Measurements from ENCODE around the gene KCNAB1. TPM values are rescaled to one million over a fixed set of nuclear protein-coding genes. Genes with fewer than 3 reads are reported as not detected.
A peak's percentile ranks its signal among the peaks of the same experiment; 100 is the strongest.
"Not testable (repeated sequence)": the region's sequence is repeated elsewhere in the genome, so short reads cannot be mapped to it uniquely, and the experiment has no call there.

Gene KCNAB1
- total RNA-seq, 1 donor from 2014 or later = 3.7 TPM

DNA sequence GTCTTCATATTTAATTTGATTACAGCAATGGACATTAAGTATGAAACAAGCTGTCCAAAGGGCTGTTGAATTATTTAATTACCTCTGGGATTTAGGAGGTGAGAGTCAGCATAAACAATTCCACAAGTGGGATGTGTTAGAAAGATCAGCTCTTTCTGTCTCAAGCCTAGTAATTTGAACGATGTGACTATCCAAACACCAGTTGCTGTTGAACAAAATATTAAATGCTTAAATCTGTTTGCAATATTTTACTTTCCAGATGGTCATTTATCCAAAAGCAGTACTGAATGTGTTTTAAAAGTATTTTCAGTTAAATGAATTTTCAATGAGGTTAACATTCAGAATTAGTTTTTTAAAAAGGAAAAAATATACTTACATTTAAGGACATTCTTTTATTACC, 12.7 kb downstream of the KCNAB1 start:
- no peak for ATAC-seq
- intact Hi-C loops (cut with DNase I) = no loop called here
- DNase-seq (ENCODE audit: missing footprints) = no peak

DNA sequence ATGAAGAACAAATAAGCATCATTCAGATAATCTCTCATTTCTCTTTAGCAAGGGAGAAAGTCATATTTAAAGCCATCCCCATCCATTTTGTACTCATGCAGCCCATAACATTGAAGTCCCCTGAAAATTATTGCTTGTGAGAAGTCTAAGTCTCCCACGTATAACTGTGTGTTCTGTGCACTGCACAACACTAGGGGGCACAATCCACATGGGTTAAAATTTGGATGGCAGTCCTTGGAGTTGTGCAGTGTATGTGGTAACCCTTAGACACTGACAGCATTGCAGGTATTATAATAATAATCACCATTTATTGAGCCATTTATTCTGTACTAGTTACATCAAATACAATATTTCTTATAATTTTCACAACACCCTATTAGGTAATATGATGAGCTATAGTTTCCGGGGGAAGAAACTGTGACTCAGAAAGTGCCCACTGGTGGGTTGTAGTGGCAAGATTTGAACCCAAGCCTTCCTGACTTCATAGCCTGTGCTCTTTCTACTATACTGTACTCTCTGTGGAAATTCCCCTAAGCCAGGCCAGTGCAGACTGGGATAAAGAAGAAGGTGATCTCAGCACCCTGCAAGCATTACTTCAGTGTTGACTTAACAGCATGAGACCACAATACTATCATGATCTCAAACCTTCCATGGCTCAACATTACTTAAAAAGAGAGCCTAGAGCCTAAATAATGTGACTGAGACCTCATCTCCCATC, 15.7 kb downstream of the KCNAB1 start:
- no peak for ATAC-seq
- no peak for DNase-seq (ENCODE audit: missing footprints)
- intact Hi-C loops (cut with DNase I) = no loop called here

DNA sequence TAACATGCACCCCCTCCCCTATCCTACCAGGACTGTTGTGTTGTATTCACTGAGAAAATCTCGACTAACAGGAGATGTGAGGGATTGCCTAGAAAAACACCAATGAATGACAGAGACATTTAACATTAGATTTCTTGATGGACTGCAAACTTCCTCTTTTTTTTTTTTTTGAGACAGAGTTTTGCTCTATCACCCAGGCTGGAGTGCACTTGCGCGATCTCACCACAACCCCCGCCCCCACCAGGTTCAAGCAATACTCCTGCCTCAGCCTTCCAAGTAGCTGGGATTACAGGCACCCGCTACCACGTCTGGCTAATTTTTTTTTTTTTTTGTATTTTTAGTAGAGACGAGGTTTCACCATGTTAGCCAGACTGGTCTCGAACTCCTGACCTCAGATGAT, 17.0 kb downstream of the KCNAB1 start:
- intact Hi-C loops (cut with DNase I); DNase-seq (ENCODE audit: missing footprints); ATAC-seq: not testable (repeated sequence)

DNA sequence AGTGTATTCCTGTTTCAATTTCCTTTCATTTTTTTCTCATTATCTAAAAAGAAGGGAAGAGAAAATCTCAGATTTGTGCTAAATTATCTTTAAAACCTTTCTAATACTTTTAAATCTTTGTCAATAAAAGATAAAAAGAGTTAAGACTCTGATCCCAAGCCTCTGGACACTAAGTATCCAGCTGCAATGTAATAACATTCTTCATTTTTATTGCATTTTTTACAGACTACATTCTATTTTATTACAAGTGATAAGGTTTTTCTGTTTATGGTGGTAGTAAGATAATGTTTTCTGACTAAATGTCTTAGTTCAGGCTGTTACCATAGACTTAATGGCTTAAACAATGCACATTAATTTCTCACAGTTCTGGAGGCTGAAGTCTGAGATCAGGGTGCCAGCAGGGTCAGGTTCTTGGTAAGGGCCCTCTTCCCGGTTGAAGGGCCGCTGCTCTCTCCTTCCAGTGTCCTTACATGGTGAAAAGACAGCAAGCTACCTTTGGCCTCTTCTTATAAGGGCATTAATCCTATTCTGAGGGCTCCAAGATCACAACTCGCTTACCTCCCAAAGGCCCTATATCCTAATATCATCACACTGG, 19.7 kb downstream of the KCNAB1 start:
- intact Hi-C loops (cut with DNase I) = no loop called here
- no peak for ATAC-seq
- DNase-seq (ENCODE audit: missing footprints) = no peak

DNA sequence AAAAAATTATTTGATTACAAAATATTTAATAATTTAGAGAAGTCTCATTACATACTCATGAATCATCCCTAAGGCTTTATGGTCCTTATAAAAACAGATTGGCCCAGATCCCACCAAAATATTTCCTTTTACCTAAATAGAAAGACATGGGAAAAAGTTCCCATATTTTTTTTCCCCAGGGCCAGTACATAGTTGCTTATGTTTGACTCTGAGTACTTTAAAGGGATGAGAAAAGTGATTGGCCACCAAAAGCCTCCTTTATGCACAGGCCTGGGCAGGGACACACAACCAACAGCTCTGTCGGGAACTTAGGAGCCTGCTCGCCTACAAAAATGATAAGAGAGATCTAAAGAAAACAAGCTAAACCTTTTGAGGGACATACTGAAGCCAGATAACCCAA, 22.3 kb downstream of the KCNAB1 start:
- DNase-seq (ENCODE audit: missing footprints) (no peak), ATAC-seq (no peak)
- intact Hi-C loops (cut with DNase I) = no loop called here

DNA sequence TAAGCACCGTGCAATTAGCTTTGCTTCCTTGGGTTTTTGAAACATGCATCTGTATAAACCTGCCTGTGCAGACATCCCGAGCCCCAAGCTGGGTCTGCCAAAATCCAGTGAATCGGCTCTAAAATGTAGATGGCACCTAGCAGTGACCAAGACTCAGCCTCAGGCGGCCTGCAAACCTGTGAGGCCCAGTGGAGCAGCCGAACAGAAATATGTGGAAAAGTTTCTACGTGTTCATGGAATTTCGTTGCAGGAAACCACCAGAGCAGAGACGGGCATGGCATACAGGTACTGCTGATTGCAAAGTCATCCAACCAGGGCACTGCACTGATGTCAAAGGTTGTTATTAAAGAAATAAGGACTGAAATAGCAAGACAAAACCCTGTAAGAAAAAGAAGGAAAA, 22.8 kb downstream of the KCNAB1 start:
- intact Hi-C loops (cut with DNase I) = no loop called here
- DNase-seq (ENCODE audit: missing footprints) (no peak), ATAC-seq (no peak)

DNA sequence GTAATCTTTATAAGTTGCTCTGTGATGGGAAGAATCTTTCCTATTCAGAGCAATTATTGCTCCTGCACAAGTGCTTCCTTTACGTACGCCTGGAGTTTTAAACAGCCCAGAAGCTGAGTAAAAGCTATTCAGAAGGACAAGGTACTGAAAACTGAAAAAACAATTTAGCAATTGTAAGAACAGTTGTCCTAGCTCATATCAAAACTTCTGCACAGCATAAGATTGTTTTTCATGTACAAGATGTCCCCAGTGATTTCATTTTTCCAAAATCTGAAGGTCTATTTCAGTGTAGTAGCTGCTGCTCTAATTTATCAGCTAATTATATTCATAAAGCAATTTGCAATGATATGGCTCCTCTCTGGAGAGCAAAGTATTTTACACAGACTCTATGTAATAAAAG, 23.7 kb downstream of the KCNAB1 start:
- ATAC-seq (no peak), DNase-seq (ENCODE audit: missing footprints) (no peak)
- intact Hi-C loops (cut with DNase I) = no loop called here

DNA sequence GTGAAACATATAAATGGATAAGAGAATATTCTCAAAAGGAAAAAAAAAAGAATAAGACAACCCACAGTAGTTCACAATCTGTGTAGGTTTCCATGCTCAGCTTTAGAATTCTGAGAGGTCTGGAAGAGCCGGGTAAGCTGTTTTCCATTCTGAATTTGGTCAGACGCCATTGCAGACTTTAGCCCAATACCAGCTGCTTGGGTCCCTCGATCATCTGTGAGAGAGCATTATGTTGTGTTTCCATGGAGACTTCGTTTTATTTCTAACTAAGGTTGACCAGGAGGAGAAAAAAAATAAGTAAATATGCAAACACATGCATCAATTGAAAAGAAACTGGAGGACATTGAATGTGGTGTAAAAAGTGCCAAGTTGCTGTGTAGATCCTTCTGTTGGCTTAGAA, 25.5 kb downstream of the KCNAB1 start:
- no peak for DNase-seq (ENCODE audit: missing footprints)
- intact Hi-C loops (cut with DNase I) = loop anchor here (5.0 kb wide), 1 partner anchor 99 kb away; no protein-coding TSS in a partner anchor
- ATAC-seq = no peak

DNA sequence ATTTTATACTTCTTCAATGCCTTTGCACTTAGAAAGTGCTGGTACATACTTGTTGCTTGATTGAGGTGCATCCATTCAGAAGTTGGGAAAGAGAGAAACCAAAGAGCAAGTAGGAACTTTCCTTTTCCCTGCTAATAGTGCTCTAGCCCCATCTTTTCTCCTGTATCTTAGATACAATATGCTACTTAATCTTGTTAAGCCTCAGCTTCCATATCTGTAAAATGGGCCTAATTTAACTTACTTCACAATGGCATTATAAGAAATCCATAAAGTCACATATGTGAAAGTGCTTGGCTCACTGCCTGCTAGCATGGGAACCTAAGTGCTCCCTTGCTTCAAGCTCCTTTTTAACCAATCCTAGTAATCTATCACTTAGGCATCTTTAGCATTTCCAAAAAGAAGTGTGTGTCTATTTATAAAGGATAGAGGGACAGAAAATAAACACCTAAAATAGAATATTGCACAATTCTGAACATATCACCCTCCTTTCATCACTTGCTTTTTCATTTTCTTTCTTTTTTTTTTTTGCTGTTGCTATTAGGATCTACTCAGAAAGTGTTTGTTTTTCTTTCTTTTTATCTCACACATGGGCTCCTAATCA, 28.1 kb downstream of the KCNAB1 start:
- peak; percentile 32 for ATAC-seq

DNA sequence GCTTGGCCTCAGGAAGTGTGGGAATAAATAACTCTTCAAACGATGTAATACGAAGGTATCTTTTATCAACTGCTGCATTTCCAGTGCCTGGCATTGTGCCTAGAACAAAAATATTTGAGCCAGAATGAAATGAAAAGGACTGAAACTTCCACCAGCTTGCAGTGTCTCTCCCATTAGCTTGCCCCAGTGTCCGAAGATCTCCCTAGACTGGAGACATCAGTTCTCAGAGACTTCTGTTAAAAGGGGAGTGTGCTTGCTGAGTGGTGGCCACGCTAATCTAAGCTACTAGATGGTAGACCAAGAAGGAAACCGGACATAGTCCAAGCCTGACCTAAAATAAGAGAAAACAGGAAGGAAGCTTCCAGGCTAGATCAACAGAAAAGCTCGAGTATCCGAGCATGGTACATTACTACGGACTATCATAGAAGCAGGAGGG, 28.6 kb downstream of the KCNAB1 start:
- ATAC-seq (peak; percentile 66), DNase-seq (ENCODE audit: missing footprints) (no peak)
- intact Hi-C loops (cut with DNase I) = loop anchor here (5.0 kb wide), 1 partner anchor 102 kb away; no protein-coding TSS in a partner anchor

More for the DNA sequence above, 28.1 kb downstream of the KCNAB1 start:
- DNase-seq (ENCODE audit: missing footprints) = no peak
- intact Hi-C loops (cut with DNase I) = loop anchor here (5.0 kb wide), 1 partner anchor 101 kb away; no protein-coding TSS in a partner anchor

DNA sequence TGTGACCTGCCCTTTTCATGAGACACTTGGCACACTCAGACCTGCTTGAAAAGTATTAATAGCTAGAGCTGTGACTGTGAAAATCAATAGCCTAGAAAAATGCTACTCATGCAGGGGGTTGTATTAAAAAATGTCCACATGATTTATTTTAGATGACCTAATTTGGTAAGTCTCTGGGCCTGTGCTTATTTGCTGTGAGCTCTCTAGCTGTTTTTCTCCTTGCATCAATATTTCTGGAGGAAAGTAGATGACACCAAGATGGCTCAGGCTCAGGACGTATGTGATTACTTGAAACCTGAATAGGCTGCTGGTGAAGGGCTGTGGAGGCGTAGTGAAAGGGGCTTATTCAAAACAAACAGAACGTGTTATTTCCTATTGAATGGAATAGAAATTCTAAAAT, 29.5 kb downstream of the KCNAB1 start:
- DNase-seq (ENCODE audit: missing footprints) (no peak), ATAC-seq (no peak)
- intact Hi-C loops (cut with DNase I) = loop anchor here (2.0 to 5.0 kb wide), 4 partner anchors 103 to 987 kb away; no protein-coding TSS in a partner anchor

DNA sequence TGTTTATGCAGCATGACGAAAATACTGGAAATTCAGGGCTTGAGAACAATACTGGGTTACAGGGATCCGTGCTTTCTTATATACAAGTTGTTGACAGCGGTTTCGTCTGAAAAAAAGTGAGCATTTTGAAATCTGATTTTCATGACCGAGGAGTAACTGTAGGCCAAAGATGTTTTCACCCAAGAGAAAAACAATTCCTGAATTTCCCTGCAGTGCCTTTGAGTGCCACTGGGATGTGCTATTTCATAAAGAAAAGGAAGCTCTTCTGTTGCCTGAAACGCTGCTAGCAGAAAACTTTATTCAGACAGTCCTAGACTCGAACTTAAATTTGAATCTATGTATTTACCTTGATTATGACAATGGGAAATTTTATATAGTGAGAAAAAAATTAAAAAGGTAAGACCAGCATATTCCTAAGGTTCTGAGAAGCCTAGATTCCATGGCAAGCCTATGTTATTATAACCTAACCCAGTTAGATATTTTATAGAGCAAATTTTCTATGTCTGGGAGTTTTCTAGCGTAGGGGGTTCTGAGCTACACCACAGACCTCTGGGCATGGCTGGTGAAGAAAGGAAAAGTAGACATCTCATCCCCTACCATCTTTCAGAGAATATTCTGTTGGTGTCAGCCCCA, 30.2 kb downstream of the KCNAB1 start:
- peak; percentile 67 for ATAC-seq
- DNase-seq (ENCODE audit: missing footprints) = no peak

DNA sequence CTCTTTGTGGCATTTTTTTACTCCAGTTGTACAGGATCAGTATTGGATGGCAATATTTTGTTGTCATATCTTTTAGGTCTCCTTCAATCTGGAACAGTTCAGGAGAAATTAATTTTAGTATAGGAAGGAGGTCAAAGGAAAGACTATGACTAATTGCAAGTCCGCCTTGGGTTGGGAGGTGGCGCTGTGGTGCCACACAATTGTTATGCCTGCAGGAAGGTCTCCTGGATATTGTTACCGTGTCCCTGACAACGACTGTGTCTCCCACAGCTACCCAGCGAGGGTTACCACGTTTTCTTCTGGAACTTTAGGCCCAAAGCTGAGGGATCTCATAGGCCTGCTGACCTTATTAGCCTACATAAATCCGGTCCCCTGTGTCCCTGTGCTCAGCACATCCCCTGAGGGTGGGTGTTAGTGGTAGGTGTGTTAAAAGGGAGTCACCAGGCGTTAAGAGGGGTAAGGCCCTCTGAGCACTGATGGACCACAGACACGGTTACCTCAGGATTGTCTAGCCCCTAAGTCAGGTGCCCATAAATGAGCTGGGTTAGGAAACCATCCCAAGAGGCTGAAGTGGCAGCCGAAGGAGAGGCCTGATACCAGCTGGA, 31.5 kb downstream of the KCNAB1 start:
- intact Hi-C loops (cut with DNase I) = loop anchor here (1.0 to 5.0 kb wide), 4 partner anchors 300 to 985 kb away; no protein-coding TSS in a partner anchor
- DNase-seq (ENCODE audit: missing footprints) = peak; percentile 79
- ATAC-seq = peak; percentile 73

More for the DNA sequence above, 30.2 kb downstream of the KCNAB1 start:
- intact Hi-C loops (cut with DNase I) = loop anchor here (1.0 to 5.0 kb wide), 4 partner anchors 302 to 987 kb away; no protein-coding TSS in a partner anchor

DNA sequence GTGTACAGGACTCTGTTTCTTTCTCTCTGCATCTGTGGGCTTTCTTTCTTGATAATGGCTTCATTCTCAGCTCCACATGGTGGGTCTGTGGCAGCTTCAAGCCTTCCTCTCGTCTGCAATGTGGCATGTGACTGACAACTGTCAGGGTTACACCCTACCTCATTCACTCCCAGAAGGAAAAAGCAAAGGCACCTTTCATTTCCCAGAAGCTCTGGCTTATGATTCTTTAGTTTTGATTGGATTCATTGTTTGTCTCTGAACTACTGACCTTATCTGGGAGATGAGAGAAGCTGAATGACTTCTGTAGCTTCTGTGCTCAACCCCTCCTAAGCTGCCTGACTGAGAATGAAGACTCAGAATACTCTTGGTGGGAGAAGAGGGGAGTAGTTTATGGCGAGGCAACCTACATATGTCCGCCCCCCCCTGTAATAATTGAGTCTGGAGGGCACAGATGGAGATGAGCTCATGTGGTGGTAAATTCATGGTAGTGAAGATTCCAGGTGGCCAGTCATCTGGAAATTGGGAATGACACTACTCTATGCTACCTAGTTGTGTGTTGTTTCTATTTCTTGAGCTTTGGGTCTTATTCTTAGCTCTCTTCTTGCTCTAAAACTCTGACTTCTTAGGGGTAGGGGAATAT, 38.4 kb downstream of the KCNAB1 start:
- intact Hi-C loops (cut with DNase I) = no loop called here
- DNase-seq (ENCODE audit: missing footprints) (no peak), ATAC-seq (no peak)

DNA sequence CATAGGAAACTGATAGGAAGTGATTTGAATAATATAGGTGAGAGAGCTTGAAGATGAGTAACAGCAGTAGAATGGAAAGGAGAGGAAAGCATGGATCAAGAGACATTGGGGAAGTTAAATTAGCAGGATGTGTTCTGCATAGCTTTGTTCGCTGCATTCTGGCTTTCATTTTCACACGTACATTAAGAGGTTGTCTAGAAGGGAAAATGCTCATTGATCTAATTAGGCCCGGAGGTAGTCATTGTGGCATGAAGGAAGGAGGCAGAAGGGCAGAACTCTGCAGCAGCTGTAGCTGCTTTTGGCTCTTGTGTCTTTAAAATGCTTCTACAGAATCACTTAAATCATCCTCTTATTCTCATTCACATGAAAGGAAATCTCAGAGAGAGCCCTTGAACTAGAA, 40.3 kb downstream of the KCNAB1 start:
- intact Hi-C loops (cut with DNase I) = no loop called here
- DNase-seq (ENCODE audit: missing footprints) (no peak), ATAC-seq (no peak)

DNA sequence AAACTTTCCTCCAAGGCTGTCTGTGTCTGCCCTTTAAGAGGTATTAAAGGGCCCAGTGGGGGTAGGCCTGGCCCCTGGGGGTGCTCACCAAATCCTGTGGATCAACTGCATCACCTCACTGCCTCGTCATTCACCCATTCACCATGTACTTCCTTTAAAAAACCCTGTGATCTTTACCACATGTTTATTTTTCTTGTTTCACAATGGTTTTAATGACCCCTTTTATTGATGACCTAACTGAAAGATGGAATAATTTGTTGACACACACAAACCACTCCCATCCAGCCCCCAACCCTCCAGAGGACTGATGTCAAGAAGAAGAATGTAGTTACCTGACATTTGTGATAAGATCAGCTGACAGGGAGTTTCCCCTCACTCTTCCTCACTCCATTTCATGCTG, 40.8 kb downstream of the KCNAB1 start:
- DNase-seq (ENCODE audit: missing footprints) (no peak), ATAC-seq (no peak)
- intact Hi-C loops (cut with DNase I) = no loop called here

DNA sequence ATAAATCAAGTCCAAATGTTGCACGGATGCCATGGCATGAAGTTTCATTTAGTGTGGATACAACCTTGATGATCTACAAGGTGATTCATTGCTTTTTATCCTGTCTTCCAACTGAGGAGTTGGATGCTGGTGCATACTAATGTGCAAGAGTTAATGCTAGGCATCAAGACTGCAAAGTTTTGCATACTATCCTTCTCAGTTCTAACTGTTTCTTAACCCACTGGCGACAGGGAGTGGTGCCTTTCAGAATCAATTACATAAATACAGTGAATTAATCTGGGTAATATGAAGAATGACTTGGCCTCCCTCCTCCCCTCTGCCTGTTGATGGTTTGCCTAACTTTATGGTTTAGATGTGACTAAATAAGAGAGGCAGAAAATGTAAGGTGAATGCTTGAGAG, 43.5 kb downstream of the KCNAB1 start:
- intact Hi-C loops (cut with DNase I) = no loop called here
- ATAC-seq (no peak), DNase-seq (ENCODE audit: missing footprints) (no peak)

DNA sequence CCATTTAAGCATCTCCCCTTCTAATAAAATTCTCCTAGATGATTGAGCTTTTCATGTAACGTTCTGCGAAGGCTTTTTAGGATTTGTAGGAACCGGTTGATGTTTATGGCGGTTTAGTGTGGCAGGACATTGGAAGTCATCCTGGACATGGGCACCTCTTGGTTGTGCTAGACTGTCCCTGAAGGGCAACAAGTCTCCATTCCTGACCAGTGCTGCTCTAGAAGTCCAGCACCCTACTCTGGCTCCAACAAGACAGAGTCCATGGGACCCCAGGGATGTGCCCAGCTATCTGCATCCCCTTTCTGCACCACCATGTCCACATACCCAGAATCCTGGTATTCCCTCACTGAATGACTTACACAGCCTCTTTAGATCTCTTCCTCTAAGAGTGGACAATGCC, 46.4 kb downstream of the KCNAB1 start:
- intact Hi-C loops (cut with DNase I) = no loop called here
- ATAC-seq = no peak
- no peak for DNase-seq (ENCODE audit: missing footprints)

DNA sequence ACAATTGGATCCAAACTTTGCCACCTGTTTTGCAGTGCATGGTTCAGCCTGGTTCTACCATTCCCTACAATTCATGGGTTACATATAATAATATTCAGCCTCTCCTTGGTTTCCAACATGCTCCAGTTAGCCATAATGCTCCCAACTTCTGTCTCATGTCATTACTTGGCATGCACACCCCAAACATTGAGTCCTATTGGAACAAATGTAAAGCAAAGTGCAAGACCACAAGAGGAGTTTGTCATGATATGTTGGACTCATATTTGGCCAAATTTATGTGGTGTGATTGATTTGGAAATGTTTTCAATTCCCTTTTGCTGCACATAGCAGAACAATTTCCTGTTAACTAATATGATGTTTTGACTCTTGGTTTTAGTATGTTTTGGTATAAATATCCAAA, 50.2 kb downstream of the KCNAB1 start:
- no peak for DNase-seq (ENCODE audit: missing footprints)
- intact Hi-C loops (cut with DNase I) = no loop called here
- ATAC-seq = no peak

Measured in Right ventricle myocardium inferior (tissue), 1 donor.